Natural killer cell (primary cell): Measurements from ENCODE around the gene TMEM185B. TPM values are rescaled to one million over a fixed set of nuclear protein-coding genes. Genes with fewer than 3 reads are reported as not detected.

Source experiments
- ATAC-seq, 3 donors: fragments of 150-1000 bp in 2 of 3; fragments of 200-7000 bp in 1 of 3; cut with Tn5 transposase; 1 replicate in 1 of 3; 2 replicates in 2 of 3; pipeline ENCODE4 v1.10.0; 2021; ENCODE audit warnings: mild to moderate bottlenecking in 2 of 3, moderate library complexity in 2 of 3
- DNase-seq, 2 donors: peaks; one replicate each; pipeline versions ENCODE4 v3.0.0 to v3.0.0-alpha.2; 2013 to 2021; ENCODE audit warnings: mixed read lengths in 1 of 2
- H3K27ac ChIP-seq: one replicate; pipeline ENCODE4 v1.5.1; 2013; ENCODE audit warnings: mild to moderate bottlenecking, low read length
- H3K27me3 ChIP-seq: one replicate; pipeline ENCODE4 v1.6.1; 2013; ENCODE audit warnings: low read length; ENCODE audit not compliant: control insufficient read depth, insufficient read depth
- H3K36me3 ChIP-seq: one replicate; pipeline ENCODE4 v1.6.1; 2013; ENCODE audit warnings: low read length; ENCODE audit not compliant: control insufficient read depth, insufficient read depth
- H3K4me1 ChIP-seq: one replicate; pipeline ENCODE4 v1.6.1; 2013; ENCODE audit warnings: low read length; ENCODE audit not compliant: control insufficient read depth, insufficient read depth
- H3K4me3 ChIP-seq: one replicate; pipeline ENCODE4 v1.5.1; 2013; ENCODE audit warnings: low read length
- H3K9me3 ChIP-seq: one replicate; pipeline ENCODE4 v1.6.1; 2013; ENCODE audit warnings: low read length; ENCODE audit not compliant: control insufficient read depth, insufficient read depth
- H3K27ac Mint-ChIP-seq, 2 donors: one replicate each; pipeline ENCODE4 v1.8.0; 2022; ENCODE audit warnings: mild to moderate bottlenecking in 2 of 2, mixed read lengths in 2 of 2, moderate library complexity in 1 of 2
- H3K27me3 Mint-ChIP-seq, 2 donors: one replicate each; pipeline ENCODE4 v1.8.0; 2022; ENCODE audit warnings: low read depth in 2 of 2, mixed read lengths in 2 of 2
- H3K36me3 Mint-ChIP-seq: one replicate; pipeline ENCODE4 v1.8.0; 2022; ENCODE audit warnings: mixed read lengths
- H3K4me1 Mint-ChIP-seq, 2 donors: one replicate each; pipeline ENCODE4 v1.8.0; 2022; ENCODE audit warnings: mixed read lengths in 2 of 2
- H3K4me3 Mint-ChIP-seq: one replicate; pipeline ENCODE4 v1.8.0; 2022; ENCODE audit warnings: mild to moderate bottlenecking, moderate library complexity, mixed read lengths
- H3K9me3 Mint-ChIP-seq, 2 donors: one replicate each; pipeline ENCODE4 v1.8.0; 2022; ENCODE audit warnings: mixed read lengths in 2 of 2
- CTCF ChIP-seq: fragments of 200-600 bp; IDR thresholded peaks from one replicate; pipeline ENCODE4 v1.8.0; 2022; ENCODE audit warnings: antibody characterized with exemption
- WGBS: methylation state at CpG from one replicate; pipeline ENCODE4 v1.1.7; 2013; ENCODE audit warnings: missing lambda C conversion rate; ENCODE audit not compliant: insufficient coverage; 5-methylcytosine and 5-hydroxymethylcytosine counted together
- intact Hi-C: fragments of 100-400 bp; cut with micrococcal nuclease; formaldehyde crosslinking; loops from one replicate; pipeline ENCODE4 v1.14.2; 2022
- total RNA-seq, 4 donors: library from RNA; stranded (reverse); fragments of 120-200 nt in 1 of 4; gene quantifications; one replicate each; pipeline versions ENCODE4 v1.2.3 to v1.2.4, GENCODE V29; 2013 to 2022

The TMEM185B gene
- total RNA-seq, 3 donors from 2014 or later (not counting 1 experiment from before 2014, with no cell fraction given): 19.9 to 25.2 (median 19.9) TPM

- peak overlapping the region; percentile 94 to 96 for H3K27ac Mint-ChIP-seq
- DNase-seq: no peak
- 81% methylated on average over 17 of the region's 17 CpGs for WGBS
These were observed 7.6 kb upstream of the TMEM185B start for GRCh38 chr2:120230515-120231471.

GRCh38 chr2:120229341-120229740 is 6.1 kb upstream of the TMEM185B start:
- no peaks in the 10 kb centered on the region for H3K36me3 Mint-ChIP-seq
- H3K27me3 ChIP-seq: no peaks in the 10 kb centered on the region
- no peaks in the 10 kb centered on the region for H3K9me3 Mint-ChIP-seq
- no peak for TF ChIP-seq CTCF
- no peaks in the 10 kb centered on the region for H3K9me3 ChIP-seq
- H3K4me3 ChIP-seq: no peak overlapping the region
- intact Hi-C loops: no loop called here
- H3K4me1 ChIP-seq: peaks cover 36% of the 10 kb centered on the region
- H3K27me3 Mint-ChIP-seq: no peaks in the 10 kb centered on the region
- H3K4me3 Mint-ChIP-seq: no peak overlapping the region
- ATAC-seq (no peak), DNase-seq (no peak)
- WGBS: 96% methylated on average over 10 of the region's 10 CpGs
- no peaks in the 10 kb centered on the region for H3K36me3 ChIP-seq
- peak overlapping the region in 1 of 2 donors; percentile 25 for H3K27ac Mint-ChIP-seq
- H3K27ac ChIP-seq: no peak overlapping the region
- H3K4me1 Mint-ChIP-seq: peaks cover 30 to 47% of the 10 kb centered on the region in 2 donors

More at GRCh38 chr2:120230515-120231471, 7.6 kb upstream of the TMEM185B start:
- H3K9me3 ChIP-seq: no peaks in the 10 kb centered on the region
- intact Hi-C loops: no loop called here
- no peak overlapping the region for H3K4me3 ChIP-seq
- H3K36me3 ChIP-seq: no peaks in the 10 kb centered on the region
- H3K4me1 ChIP-seq: peaks cover 34% of the 10 kb centered on the region
- no peak for TF ChIP-seq CTCF
- H3K4me1 Mint-ChIP-seq: peaks cover 28 to 45% of the 10 kb centered on the region in 2 donors
- no peaks in the 10 kb centered on the region for H3K27me3 Mint-ChIP-seq
- peak overlapping the region; percentile 90 for H3K4me3 Mint-ChIP-seq
- no peaks in the 10 kb centered on the region for H3K9me3 Mint-ChIP-seq
- no peaks in the 10 kb centered on the region for H3K36me3 Mint-ChIP-seq
- H3K27ac ChIP-seq: peak overlapping the region; percentile 89
- no peaks in the 10 kb centered on the region for H3K27me3 ChIP-seq
- ATAC-seq: no peak

DNA sequence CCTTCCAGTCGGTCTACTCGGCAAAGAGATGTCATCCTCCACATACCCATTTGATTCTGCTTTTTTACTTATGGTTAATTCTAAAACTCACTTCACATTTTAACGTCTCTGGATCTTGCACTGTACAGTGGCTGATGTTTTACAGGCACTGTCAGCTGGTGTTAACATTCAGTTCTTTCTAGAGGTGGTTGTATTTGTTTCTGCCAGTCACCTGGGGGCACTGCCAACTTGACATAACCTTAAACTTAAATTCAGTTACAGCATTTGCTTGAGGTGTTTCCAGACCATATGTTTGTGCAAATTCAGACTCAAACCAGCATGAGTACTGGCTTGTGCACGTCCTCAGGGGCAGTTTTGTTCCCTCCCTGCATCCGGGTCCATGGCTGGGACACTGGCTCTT is 5.3 kb upstream of the TMEM185B start:
- H3K4me1 Mint-ChIP-seq: peaks cover 37 to 55% of the 10 kb centered on the region in 2 donors
- H3K4me1 ChIP-seq: peaks cover 42% of the 10 kb centered on the region
- no peaks in the 10 kb centered on the region for H3K36me3 ChIP-seq
- H3K27me3 ChIP-seq: no peaks in the 10 kb centered on the region
- no peak overlapping the region for H3K4me3 ChIP-seq
- peak overlapping the region; percentile 25 to 34 for H3K27ac Mint-ChIP-seq
- H3K9me3 ChIP-seq: no peaks in the 10 kb centered on the region
- H3K36me3 Mint-ChIP-seq: no peaks in the 10 kb centered on the region
- DNase-seq (peak in 1 of 2 donors; percentile 32), ATAC-seq (no peak)
- H3K27ac ChIP-seq: no peak overlapping the region
- H3K9me3 Mint-ChIP-seq: no peaks in the 10 kb centered on the region
- TF ChIP-seq CTCF: no peak
- no peaks in the 10 kb centered on the region for H3K27me3 Mint-ChIP-seq
- H3K4me3 Mint-ChIP-seq: no peak overlapping the region
- intact Hi-C loops: no loop called here
- 80% methylated on average over 5 of the region's 5 CpGs for WGBS
